Measurements from ENCODE around the gene FIGN. TPM values are rescaled to one million over a fixed set of nuclear protein-coding genes. Genes with fewer than 3 reads are reported as not detected.

Gene FIGN
- polyA plus RNA-seq, 1 experiment = 2.4 TPM

GRCh38 chr2:163774862-163775261, 39.1 kb upstream of the FIGN start:
- ChIA-PET CTCF (no interaction called here), POLR2A (no interaction called here)
- Histone ChIP-seq H3K4me3 (ENCODE audit: low read depth, low read length) (no peak overlapping the region), H3K27me3 (ENCODE audit: control insufficient read depth, insufficient read depth, low read length) (no peaks in the 10 kb centered on the region), H3K36me3 (ENCODE audit: control insufficient read depth, insufficient read depth, low read length) (no peaks in the 10 kb centered on the region)
- no peak for TF ChIP-seq CTCF (IDR thresholded peaks at IDR 0.05; ENCODE audit: insufficient read depth, low read depth, low read length)
- peak; percentile 53 for DNase-seq (ENCODE audit: low read depth)

GRCh38 chr2:163773276-163773675, 37.5 kb upstream of the FIGN start:
- H3K4me3 ChIP-seq (ENCODE audit: low read depth, low read length) = no peak overlapping the region
- ChIA-PET POLR2A (no interaction called here), CTCF (no interaction called here)
- H3K27me3 ChIP-seq (ENCODE audit: control insufficient read depth, insufficient read depth, low read length) = no peaks in the 10 kb centered on the region
- DNase-seq (ENCODE audit: low read depth) = no peak
- no peaks in the 10 kb centered on the region for H3K36me3 ChIP-seq (ENCODE audit: control insufficient read depth, insufficient read depth, low read length)
- TF ChIP-seq CTCF (IDR thresholded peaks at IDR 0.05; ENCODE audit: insufficient read depth, low read depth, low read length) = no peak

GRCh38 chr2:163771596-163771995, 35.8 kb upstream of the FIGN start:
- ChIA-PET CTCF (no interaction called here), POLR2A (no interaction called here)
- no peak for TF ChIP-seq CTCF (IDR thresholded peaks at IDR 0.05; ENCODE audit: insufficient read depth, low read depth, low read length)
- Histone ChIP-seq H3K4me3 (ENCODE audit: low read depth, low read length) (no peak overlapping the region), H3K27me3 (ENCODE audit: control insufficient read depth, insufficient read depth, low read length) (no peaks in the 10 kb centered on the region), H3K36me3 (ENCODE audit: control insufficient read depth, insufficient read depth, low read length) (no peaks in the 10 kb centered on the region)
- no peak for DNase-seq (ENCODE audit: low read depth)

GRCh38 chr2:163768881-163769695, 33.3 kb upstream of the FIGN start:
- Histone ChIP-seq H3K27me3 (ENCODE audit: control insufficient read depth, insufficient read depth, low read length) (0 out of 2 replicates have a peak, but pooled peaks cover 2% of the 10 kb centered on the region), H3K4me3 (ENCODE audit: low read depth, low read length) (no peak overlapping the region), H3K36me3 (ENCODE audit: control insufficient read depth, insufficient read depth, low read length) (no peaks in the 10 kb centered on the region)
- CTCF ChIA-PET = no interaction called here
- POLR2A ChIA-PET = no interaction called here
- no peak for DNase-seq (ENCODE audit: low read depth)
- TF ChIP-seq CTCF (IDR thresholded peaks at IDR 0.05; ENCODE audit: insufficient read depth, low read depth, low read length) = no peak

- no peak for DNase-seq (ENCODE audit: low read depth)
- no peak overlapping the region for H3K4me3 ChIP-seq (ENCODE audit: low read depth, low read length)
- ChIA-PET CTCF (no interaction called here), POLR2A (no interaction called here)
- no peak for TF ChIP-seq CTCF (IDR thresholded peaks at IDR 0.05; ENCODE audit: insufficient read depth, low read depth, low read length)
- no peaks in the 10 kb centered on the region for H3K36me3 ChIP-seq (ENCODE audit: control insufficient read depth, insufficient read depth, low read length)
- H3K27me3 ChIP-seq (ENCODE audit: control insufficient read depth, insufficient read depth, low read length) = 0 out of 2 replicates have a peak, but pooled peaks cover 2% of the 10 kb centered on the region
These were observed 31.3 kb upstream of the FIGN start for GRCh38 chr2:163767097-163767496.

Data from BJ (cell line).